A549 (cell line): ENCODE results near the gene POLD1.

ENCODE experiments used
- MAFK ChIP-seq: fragments of 450-650 bp; IDR thresholded peaks from 2 replicates; pipeline ENCODE4 v1.6.1; 2014; ENCODE audit not compliant: partially characterized antibody
- POLR2AphosphoS2 ChIP-seq: conservative IDR thresholded peaks from 2 replicates; pipeline ENCODE4 v1.6.1; 2012; ENCODE audit warnings: low read length, improper control_type of control experiment, inconsistent platforms
- RCOR1 ChIP-seq: fragments of 150-350 bp; IDR thresholded peaks from 2 replicates; pipeline ENCODE4 v1.6.1; 2014; ENCODE audit warnings: antibody characterized with exemption, low read length, low read depth
- RFX5 ChIP-seq: fragments of 450-650 bp; IDR thresholded peaks from 2 replicates; pipeline ENCODE4 v1.7.1; 2014; ENCODE audit warnings: antibody characterized with exemption, mild to moderate bottlenecking, moderate library complexity
- ZNF302 ChIP-seq: fragments of 250-450 bp; sonication (Bioruptor Pico); IDR thresholded peaks from 2 replicates; pipeline ENCODE4 v1.9.0; 2021; ENCODE audit warnings: inconsistent platforms, mild to moderate bottlenecking, moderate library complexity
- TF ChIP-seq, protein P1 (sequence below): fragments of >200 bp; sonication (Bioruptor Twin); formaldehyde crosslinking; IDR thresholded peaks from 3 replicates; pipeline ENCODE4 v1.5.1; 2016
- TF ChIP-seq, protein P2 (sequence below): fragments of 200-600 bp; sonication (generic); IDR thresholded peaks from 2 replicates; pipeline ENCODE4 v1.6.1; 2016; ENCODE audit warnings: antibody characterized with exemption, mild to moderate bottlenecking, moderate library complexity

DNA sequence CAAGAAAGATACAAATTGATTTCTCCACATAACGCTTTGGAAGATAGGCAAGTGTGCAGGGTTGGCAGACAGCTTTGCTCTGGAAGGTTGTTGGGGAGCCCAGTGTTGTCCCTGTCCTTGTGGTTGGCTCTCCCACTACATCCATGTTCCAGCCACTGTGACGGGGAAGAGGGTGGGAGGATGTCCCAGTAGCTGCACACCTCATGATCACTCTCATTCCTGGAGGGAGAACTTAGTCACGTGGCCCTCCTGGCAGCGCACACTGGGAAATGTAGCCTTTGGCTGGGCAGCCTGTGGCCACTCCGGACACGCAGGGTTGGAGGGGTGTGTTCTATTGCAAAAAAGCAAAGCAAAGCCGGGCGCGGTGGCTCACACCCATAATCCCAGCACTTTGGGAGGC lies 9.9 kb downstream of the POLD1 start:
- TF ChIP-seq RCOR1 (no peak), ZNF302 (CRISPR knock-in tag) (no peak), MAFK (no peak), RFX5 (no peak), POLR2AphosphoS2 (no peak)
- TF ChIP-seq, protein P1, sequence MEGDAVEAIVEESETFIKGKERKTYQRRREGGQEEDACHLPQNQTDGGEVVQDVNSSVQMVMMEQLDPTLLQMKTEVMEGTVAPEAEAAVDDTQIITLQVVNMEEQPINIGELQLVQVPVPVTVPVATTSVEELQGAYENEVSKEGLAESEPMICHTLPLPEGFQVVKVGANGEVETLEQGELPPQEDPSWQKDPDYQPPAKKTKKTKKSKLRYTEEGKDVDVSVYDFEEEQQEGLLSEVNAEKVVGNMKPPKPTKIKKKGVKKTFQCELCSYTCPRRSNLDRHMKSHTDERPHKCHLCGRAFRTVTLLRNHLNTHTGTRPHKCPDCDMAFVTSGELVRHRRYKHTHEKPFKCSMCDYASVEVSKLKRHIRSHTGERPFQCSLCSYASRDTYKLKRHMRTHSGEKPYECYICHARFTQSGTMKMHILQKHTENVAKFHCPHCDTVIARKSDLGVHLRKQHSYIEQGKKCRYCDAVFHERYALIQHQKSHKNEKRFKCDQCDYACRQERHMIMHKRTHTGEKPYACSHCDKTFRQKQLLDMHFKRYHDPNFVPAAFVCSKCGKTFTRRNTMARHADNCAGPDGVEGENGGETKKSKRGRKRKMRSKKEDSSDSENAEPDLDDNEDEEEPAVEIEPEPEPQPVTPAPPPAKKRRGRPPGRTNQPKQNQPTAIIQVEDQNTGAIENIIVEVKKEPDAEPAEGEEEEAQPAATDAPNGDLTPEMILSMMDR = no peak
- TF ChIP-seq, protein P2, sequence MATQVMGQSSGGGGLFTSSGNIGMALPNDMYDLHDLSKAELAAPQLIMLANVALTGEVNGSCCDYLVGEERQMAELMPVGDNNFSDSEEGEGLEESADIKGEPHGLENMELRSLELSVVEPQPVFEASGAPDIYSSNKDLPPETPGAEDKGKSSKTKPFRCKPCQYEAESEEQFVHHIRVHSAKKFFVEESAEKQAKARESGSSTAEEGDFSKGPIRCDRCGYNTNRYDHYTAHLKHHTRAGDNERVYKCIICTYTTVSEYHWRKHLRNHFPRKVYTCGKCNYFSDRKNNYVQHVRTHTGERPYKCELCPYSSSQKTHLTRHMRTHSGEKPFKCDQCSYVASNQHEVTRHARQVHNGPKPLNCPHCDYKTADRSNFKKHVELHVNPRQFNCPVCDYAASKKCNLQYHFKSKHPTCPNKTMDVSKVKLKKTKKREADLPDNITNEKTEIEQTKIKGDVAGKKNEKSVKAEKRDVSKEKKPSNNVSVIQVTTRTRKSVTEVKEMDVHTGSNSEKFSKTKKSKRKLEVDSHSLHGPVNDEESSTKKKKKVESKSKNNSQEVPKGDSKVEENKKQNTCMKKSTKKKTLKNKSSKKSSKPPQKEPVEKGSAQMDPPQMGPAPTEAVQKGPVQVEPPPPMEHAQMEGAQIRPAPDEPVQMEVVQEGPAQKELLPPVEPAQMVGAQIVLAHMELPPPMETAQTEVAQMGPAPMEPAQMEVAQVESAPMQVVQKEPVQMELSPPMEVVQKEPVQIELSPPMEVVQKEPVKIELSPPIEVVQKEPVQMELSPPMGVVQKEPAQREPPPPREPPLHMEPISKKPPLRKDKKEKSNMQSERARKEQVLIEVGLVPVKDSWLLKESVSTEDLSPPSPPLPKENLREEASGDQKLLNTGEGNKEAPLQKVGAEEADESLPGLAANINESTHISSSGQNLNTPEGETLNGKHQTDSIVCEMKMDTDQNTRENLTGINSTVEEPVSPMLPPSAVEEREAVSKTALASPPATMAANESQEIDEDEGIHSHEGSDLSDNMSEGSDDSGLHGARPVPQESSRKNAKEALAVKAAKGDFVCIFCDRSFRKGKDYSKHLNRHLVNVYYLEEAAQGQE = no peak
